HCT116 (cell line): ENCODE results near the gene PRKCH. TPM values are rescaled to one million over a fixed set of nuclear protein-coding genes. Genes with fewer than 3 reads are reported as not detected.

ENCODE experiments used
- ATAC-seq: fragments of 200-7000 bp; cut with Tn5 transposase; 2 replicates; pipeline ENCODE4 v1.9.1; 2020; ENCODE audit warnings: mild to moderate bottlenecking, moderate library complexity
- BruUV-seq: library from RNA; stranded (reverse); fragments of 400-500 nt; replicated peaks from 2 replicates; lab custom pipeline; 2021; lab: Mats Ljungman, UMichigan
- CTCF ChIA-PET: fragments of 300-600 bp; sonication (Branson Sonifier 250); formaldehyde crosslinking; loops from one replicate; lab custom pipeline; 2021; ENCODE audit warnings: antibody characterized with exemption; lab: Charles Lee
- POLR2A ChIA-PET: fragments of 300-600, 350-600 bp; sonication (Branson Sonifier 250); formaldehyde crosslinking; loops from one replicate; lab custom pipeline; 2021; ENCODE audit warnings: antibody characterized with exemption; lab: Charles Lee
- RAD21 ChIA-PET, 2 experiments: fragments of 300-600 bp; sonication (Branson Sonifier 250); formaldehyde crosslinking; loops; one replicate each; lab custom pipeline; 2023; ENCODE audit warnings: low total read pairs in 2 of 2; ENCODE audit not compliant: uncharacterized antibody in 2 of 2, unreplicated experiment in 2 of 2, low non-redundant PET in 1 of 2; lab: Charles Lee
- DNase-seq: peaks from one replicate; pipeline ENCODE4 v3.0.0-alpha.2; 2010; ENCODE audit warnings: low read depth, low spot score
- H2AFZ ChIP-seq: fragments of 200-600 bp; shearing (Covaris generic), sonication (generic); 2 replicates; pipeline ENCODE4 v1.6.1; 2017; ENCODE audit warnings: low read depth, mixed run types, mixed read lengths, antibody characterized with exemption, low read length; ENCODE audit not compliant: poor library complexity, severe bottlenecking
- H3K27ac ChIP-seq: 2 replicates; pipeline ENCODE4 v1.5.1; 2012; ENCODE audit warnings: low read depth, low read length
- H3K27me3 ChIP-seq: fragments of 200-600 bp; sonication (generic); 2 replicates; pipeline ENCODE4 v1.6.1; 2016; ENCODE audit warnings: mixed run types, low read length, mixed read lengths; ENCODE audit not compliant: insufficient read depth
- H3K36me3 ChIP-seq, 2 experiments: fragments of 200-500 bp in 1 of 2; fragments of 200-600 bp in 1 of 2; sonication (Bioruptor generic) in 1 of 2; sonication (generic) in 1 of 2; 2 replicates each; pipeline versions ENCODE4 v1.5.1 to v1.6.1; 2014 to 2016; ENCODE audit warnings: low read length in 2 of 2, inconsistent platforms in 1 of 2, mixed read lengths in 1 of 2, mixed run types in 1 of 2; ENCODE audit not compliant: insufficient read depth in 2 of 2, control insufficient read depth in 1 of 2
- H3K4me1 ChIP-seq, 2 experiments: fragments of 200-600 bp in 1 of 2; sonication (generic) in 1 of 2; 2 replicates each; pipeline versions ENCODE4 v1.5.1 to v1.6.1; 2012 to 2017; ENCODE audit warnings: low read length in 2 of 2, inconsistent platforms in 1 of 2, mild to moderate bottlenecking in 1 of 2, mixed read lengths in 1 of 2, mixed run types in 1 of 2, moderate library complexity in 1 of 2; ENCODE audit not compliant: insufficient read depth in 2 of 2, control insufficient read depth in 1 of 2
- H3K4me2 ChIP-seq: fragments of 200-600 bp; sonication (generic); 2 replicates; pipeline ENCODE4 v1.6.1; 2017; ENCODE audit warnings: mixed run types, low read length, mixed read lengths
- H3K4me3 ChIP-seq, 2 experiments: fragments of 200-600 bp in 1 of 2; sonication (generic) in 1 of 2; replicated peaks in 1 of 2; 2 replicates each; pipeline ENCODE4 v1.5.1; 2011 to 2016; ENCODE audit warnings: low read length in 2 of 2, control low read depth in 1 of 2, low read depth in 1 of 2, mild to moderate bottlenecking in 1 of 2, mixed read lengths in 1 of 2, mixed run types in 1 of 2
- H3K79me2 ChIP-seq: fragments of 200-600 bp; sonication (generic); 2 replicates; pipeline ENCODE4 v1.6.1; 2017; ENCODE audit warnings: mild to moderate bottlenecking, mixed run types, low read length, moderate library complexity, mixed read lengths; ENCODE audit not compliant: insufficient read depth
- H3K9ac ChIP-seq: fragments of 200-600 bp; sonication (generic); 2 replicates; pipeline ENCODE4 v1.6.1; 2016; ENCODE audit warnings: low read length, mixed read lengths
- H3K9me2 ChIP-seq: fragments of 200-600 bp; sonication (generic), shearing (Covaris generic); 2 replicates; pipeline ENCODE4 v1.6.1; 2017; ENCODE audit warnings: mixed run types, mild to moderate bottlenecking, moderate library complexity; ENCODE audit not compliant: insufficient read depth
- H3K9me3 ChIP-seq, 2 experiments: fragments of 200-500 bp in 1 of 2; fragments of 200-600 bp in 1 of 2; sonication (Bioruptor generic) in 1 of 2; sonication (generic) in 1 of 2; 2 replicates each; pipeline ENCODE4 v1.6.1; 2014 to 2017; ENCODE audit warnings: low read length in 2 of 2, mixed read lengths in 2 of 2, inconsistent platforms in 1 of 2, low read depth in 1 of 2, mild to moderate bottlenecking in 1 of 2, mixed run types in 1 of 2, moderate library complexity in 1 of 2; ENCODE audit not compliant: control insufficient read depth in 1 of 2, insufficient read depth in 1 of 2
- H4K20me1 ChIP-seq: fragments of 200-600 bp; sonication (generic), shearing (Covaris generic); 2 replicates; pipeline ENCODE4 v1.6.1; 2017; ENCODE audit warnings: mixed run types, mild to moderate bottlenecking, moderate library complexity; ENCODE audit not compliant: insufficient read depth
- CTCF ChIP-seq, 3 experiments: fragments of 200-600 bp in 1 of 3; sonication (generic) in 1 of 3; IDR thresholded peaks in 2 of 3; conservative IDR thresholded peaks in 1 of 3; 2 replicates each; pipeline ENCODE4 v1.5.1; 2012 to 2017; ENCODE audit warnings: low read depth in 2 of 3, low read length in 2 of 3, antibody characterized with exemption in 1 of 3, borderline replicate concordance in 1 of 3, control low read depth in 1 of 3, mild to moderate bottlenecking in 1 of 3, mixed read lengths in 1 of 3, mixed run types in 1 of 3, moderate library complexity in 1 of 3; ENCODE audit not compliant: insufficient read depth in 1 of 3
- EZH2 ChIP-seq: fragments of 200-600 bp; sonication (generic); IDR thresholded peaks from 2 replicates; pipeline ENCODE4 v1.6.1; 2017; ENCODE audit warnings: antibody characterized with exemption, mixed run types
- FOSL1 ChIP-seq: IDR thresholded peaks from 2 replicates; pipeline ENCODE4 v1.6.1; 2012; ENCODE audit warnings: low read depth
- SP1 ChIP-seq: IDR thresholded peaks from 2 replicates; pipeline ENCODE4 v1.6.1; 2012; ENCODE audit warnings: low read depth
- YY1 ChIP-seq: IDR thresholded peaks from 2 replicates; pipeline ENCODE4 v1.6.1; 2011; ENCODE audit warnings: low read length, low read depth, moderate library complexity, mild to moderate bottlenecking; ENCODE audit not compliant: insufficient replicate concordance; ENCODE audit errors: extremely low read depth
- ZBTB33 ChIP-seq: IDR thresholded peaks from 2 replicates; pipeline ENCODE4 v1.6.1; 2011; ENCODE audit warnings: mild to moderate bottlenecking, low read length, moderate library complexity; ENCODE audit not compliant: insufficient replicate concordance; ENCODE audit errors: extremely low read depth
- intact Hi-C: fragments of 100-400 bp; cut with micrococcal nuclease; formaldehyde crosslinking; loops from 2 replicates; pipeline ENCODE4 v1.10.0; 2022
- total RNA-seq: library from RNA; stranded (reverse); gene quantifications from one replicate; pipeline ENCODE4 v1.2.1, GENCODE V29; 2021; ENCODE audit not compliant: unreplicated experiment
- TF ChIP-seq, protein P1 (sequence below): IDR thresholded peaks from 2 replicates; pipeline ENCODE4 v1.6.1; 2012

The PRKCH gene
- total RNA-seq, 1 experiment from 2014 or later = 16.6 TPM

DNA sequence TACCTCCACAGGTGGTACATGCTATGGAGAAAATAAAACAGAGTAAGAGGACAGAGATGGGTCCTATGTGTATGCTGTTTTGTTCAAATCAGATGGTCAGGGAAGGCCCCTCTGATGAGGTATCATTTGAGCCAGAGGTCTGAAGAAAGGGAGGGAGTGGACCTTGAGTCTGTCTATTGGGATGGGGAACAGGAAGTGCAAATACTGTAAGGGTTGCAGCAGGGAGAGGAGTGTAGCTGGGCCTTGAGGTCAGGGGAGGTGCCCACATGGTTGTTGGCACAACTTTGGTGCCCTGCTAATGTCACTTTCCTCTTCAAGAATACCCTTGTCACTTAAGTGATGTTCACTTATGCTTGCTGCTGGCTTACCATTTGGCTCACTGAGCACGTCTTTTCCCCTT is 83.3 kb downstream of the PRKCH start:
- Histone ChIP-seq H3K36me3 (no peaks in the 10 kb centered on the region), H3K4me3 (no peak overlapping the region), H3K4me2 (no peak overlapping the region), H3K9ac (no peak overlapping the region)
- DNase-seq (no peak), ATAC-seq (no peak)
- CTCF ChIA-PET = no interaction called here
- POLR2A ChIA-PET = no interaction called here
- TF ChIP-seq SP1 = no peak
- no peak for TF ChIP-seq ZBTB33
- no peak for TF ChIP-seq YY1
- TF ChIP-seq, all 23 proteins: peak for 0
- no peaks in the 10 kb centered on the region for H3K79me2 ChIP-seq
- intact Hi-C loops = no loop called here
- H3K9me2 ChIP-seq = no peaks in the 10 kb centered on the region
- no TSS peak for BruUV-seq
- H3K27me3 ChIP-seq = no peaks in the 10 kb centered on the region
- no peak overlapping the region for H3K27ac ChIP-seq
- H3K9me3 ChIP-seq = no peaks in the 10 kb centered on the region
- H3K4me1 ChIP-seq = no peaks in the 10 kb centered on the region
- no peaks in the 10 kb centered on the region for H4K20me1 ChIP-seq
- no peak overlapping the region for H2AFZ ChIP-seq
- RAD21 ChIA-PET = no interaction called here

DNA sequence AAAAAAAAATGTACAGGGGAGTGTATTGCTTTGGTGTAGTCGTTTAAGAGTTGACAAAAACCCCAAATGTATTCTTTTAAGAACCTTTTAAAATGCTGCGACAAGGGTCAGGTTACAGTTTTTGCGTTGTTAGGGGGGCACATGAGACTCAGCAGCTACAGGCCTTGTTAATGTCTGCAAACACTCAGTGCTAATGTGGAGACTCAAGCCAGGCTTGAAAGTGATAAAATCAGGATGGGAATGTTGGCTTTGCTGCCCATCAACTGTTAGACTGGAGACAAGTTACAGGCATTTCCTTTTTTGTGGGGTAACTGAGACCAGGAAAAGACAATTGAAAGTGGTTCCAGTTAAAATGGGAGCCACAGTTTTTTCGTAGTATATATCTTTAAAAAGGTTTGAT is 84.8 kb downstream of the PRKCH start:
- no peaks in the 10 kb centered on the region for H3K36me3 ChIP-seq
- no peak overlapping the region for H3K4me3 ChIP-seq
- BruUV-seq = no TSS peak
- no peak overlapping the region for H2AFZ ChIP-seq
- H4K20me1 ChIP-seq = no peaks in the 10 kb centered on the region
- TF ChIP-seq CTCF (IDR thresholded peaks at IDR 0.05 in 2 of 3, conservative IDR thresholded peaks at IDR 0.05 in 1 of 3; ENCODE audit: borderline replicate concordance in 1 of 3, insufficient read depth in 1 of 3, low read depth in 2 of 3, low read length in 2 of 3) = no peak
- TF ChIP-seq EZH2 = no peak
- TF ChIP-seq, protein P1, sequence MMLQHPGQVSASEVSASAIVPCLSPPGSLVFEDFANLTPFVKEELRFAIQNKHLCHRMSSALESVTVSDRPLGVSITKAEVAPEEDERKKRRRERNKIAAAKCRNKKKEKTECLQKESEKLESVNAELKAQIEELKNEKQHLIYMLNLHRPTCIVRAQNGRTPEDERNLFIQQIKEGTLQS = no peak
- TF ChIP-seq FOSL1 = no peak
- TF ChIP-seq, all 23 proteins: peak for 0
- Histone ChIP-seq H3K4me2 (no peak overlapping the region), H3K9me3 (no peaks in the 10 kb centered on the region), H3K4me1 (no peaks in the 10 kb centered on the region), H3K79me2 (no peaks in the 10 kb centered on the region), H3K27me3 (no peaks in the 10 kb centered on the region), H3K9me2 (no peaks in the 10 kb centered on the region), H3K9ac (no peak overlapping the region), H3K27ac (no peak overlapping the region)
- RAD21 ChIA-PET = no interaction called here
- DNase-seq = no peak
- POLR2A ChIA-PET = no interaction called here
- no peak for ATAC-seq
- intact Hi-C loops = no loop called here
- CTCF ChIA-PET = no interaction called here
